ENCODE data around the gene KRTAP4-9.
"Not testable (repeated sequence)": the region's sequence is repeated elsewhere in the genome, so short reads cannot be mapped to it uniquely, and the experiment has no call there.

GRCh38 chr17:41088760-41089352, 16.3 kb upstream of the KRTAP4-9 start:
- not testable (repeated sequence) for TF ChIP-seq CTCF (IDR thresholded peaks at IDR 0.05; ENCODE audit: low read depth, low read length, poor library complexity, severe bottlenecking); EZH2phosphoT487 (IDR thresholded peaks at IDR 0.05; ENCODE audit: borderline replicate concordance, low read length)

Data from DOHH2 (cell line).